GM12878 (cell line): ENCODE results near the gene SLC6A12. TPM values are rescaled to one million over a fixed set of nuclear protein-coding genes. Genes with fewer than 3 reads are reported as not detected.

Experiments used
- ATAC-seq: fragments of 200-7000 bp; cut with Tn5 transposase; 3 replicates; pipeline ENCODE4 v1.9.1; 2020; ENCODE audit warnings: mild to moderate bottlenecking, moderate library complexity
- BruUV-seq: library from RNA; stranded (reverse); fragments of 400-500 nt; replicated peaks from 2 replicates; lab custom pipeline; 2021; lab: Mats Ljungman, UMichigan
- CTCF ChIA-PET: fragments of 300-600 bp; sonication (Branson Sonifier 250); formaldehyde crosslinking; extraction: SDS; loops from one replicate; lab custom pipeline; 2021; ENCODE audit warnings: inconsistent platforms; lab: Yijun Ruan, JAX
- POLR2A ChIA-PET: fragments of 350-600 bp; formaldehyde crosslinking; extraction: SDS; loops from one replicate; lab custom pipeline; 2021; ENCODE audit warnings: inconsistent platforms; lab: Charles Lee
- RAD21 ChIA-PET: fragments of 300-600 bp; sonication (Branson Sonifier 250); formaldehyde crosslinking; loops from one replicate; lab custom pipeline; 2023; ENCODE audit warnings: antibody characterized with exemption; ENCODE audit not compliant: unreplicated experiment; lab: Charles Lee
- SMC1A ChIA-PET: fragments of 300-600 bp; sonication (Branson Sonifier 250); formaldehyde crosslinking; loops from one replicate; lab custom pipeline; 2023; ENCODE audit not compliant: unreplicated experiment, uncharacterized antibody; lab: Charles Lee
- DNase-seq: peaks from one replicate; pipeline ENCODE4 v3.0.0-alpha.2; 2011; ENCODE audit warnings: low read depth, low spot score
- FAIRE-seq: peaks from 3 replicates; lab custom pipeline; 2011; peaks lifted over from hg19 to GRCh38; lab: Jason Lieb, UNC
- H2AFZ ChIP-seq: 2 replicates; pipeline ENCODE4 v1.6.0; 2011; ENCODE audit warnings: low read depth, low read length, control low read depth; ENCODE audit not compliant: control insufficient read depth
- H3K27ac ChIP-seq: 2 replicates; pipeline ENCODE4 v1.5.1; 2011; ENCODE audit warnings: control low read depth; ENCODE audit not compliant: control insufficient read depth, insufficient read depth
- H3K27me3 ChIP-seq, 2 experiments: replicated peaks in 1 of 2; 2 replicates each; pipeline versions ENCODE4 v1.6.0 to v1.6.1; 2011; ENCODE audit warnings: low read length in 1 of 2; ENCODE audit not compliant: control insufficient read depth in 2 of 2, insufficient read depth in 2 of 2
- H3K36me3 ChIP-seq, 2 experiments: 2 replicates each; pipeline ENCODE4 v1.5.1; 2011; ENCODE audit warnings: low read length in 1 of 2; ENCODE audit not compliant: control insufficient read depth in 2 of 2, insufficient read depth in 2 of 2
- H3K4me1 ChIP-seq: 2 replicates; pipeline ENCODE4 v1.6.1; 2011; ENCODE audit warnings: mild to moderate bottlenecking, low read length, moderate library complexity, mixed read lengths; ENCODE audit not compliant: control insufficient read depth, insufficient read depth
- H3K4me2 ChIP-seq: 2 replicates; pipeline ENCODE4 v1.6.0; 2011; ENCODE audit warnings: control low read depth; ENCODE audit not compliant: control insufficient read depth, insufficient read depth
- H3K4me3 ChIP-seq: fragments of 200-600 bp; sonication (generic); 2 replicates; pipeline ENCODE4 v1.5.1; 2016
- H3K79me2 ChIP-seq: 2 replicates; pipeline ENCODE4 v1.6.0; 2011; ENCODE audit warnings: low read length; ENCODE audit not compliant: control insufficient read depth, insufficient read depth
- H3K9ac ChIP-seq: 2 replicates; pipeline ENCODE4 v1.8.0; 2011; ENCODE audit warnings: low read length, control low read depth, mixed read lengths; ENCODE audit not compliant: control insufficient read depth, insufficient read depth
- H3K9me3 ChIP-seq: replicated peaks from 3 replicates; pipeline ENCODE4 v1.5.1; 2011; ENCODE audit warnings: mild to moderate bottlenecking, low read length; ENCODE audit not compliant: control insufficient read depth, insufficient read depth
- H4K20me1 ChIP-seq: 2 replicates; pipeline ENCODE4 v1.6.0; 2011; ENCODE audit not compliant: control insufficient read depth, insufficient read depth
- BMI1 ChIP-seq: fragments of 450-650 bp; IDR thresholded peaks from 2 replicates; pipeline ENCODE4 v1.6.1; 2016; ENCODE audit warnings: mild to moderate bottlenecking, moderate library complexity, borderline replicate concordance
- CHD2 ChIP-seq: IDR thresholded peaks from 2 replicates; pipeline ENCODE4 v1.6.1; 2011; ENCODE audit warnings: low read depth, low read length, improper control_type of control experiment, borderline replicate concordance
- GABPA ChIP-seq: IDR thresholded peaks from 2 replicates; pipeline ENCODE4 v1.6.1; 2014; ENCODE audit warnings: antibody characterized with exemption, low read depth, mild to moderate bottlenecking, inconsistent platforms
- IKZF1 ChIP-seq: fragments of 450-650 bp; conservative IDR thresholded peaks from 2 replicates; pipeline ENCODE4 v1.6.1; 2017; ENCODE audit warnings: antibody characterized with exemption, mild to moderate bottlenecking
- MTA2 ChIP-seq: fragments of 450-650 bp; IDR thresholded peaks from 2 replicates; pipeline ENCODE4 v1.6.1; 2016; ENCODE audit warnings: low read depth, mild to moderate bottlenecking, moderate library complexity
- SMAD1 ChIP-seq: fragments of 450-650 bp; IDR thresholded peaks from 2 replicates; pipeline ENCODE4 v1.6.1; 2018; ENCODE audit warnings: mild to moderate bottlenecking, low read depth; ENCODE audit not compliant: partially characterized antibody
- SMAD5 ChIP-seq: IDR thresholded peaks from 2 replicates; pipeline ENCODE4 v1.6.1; 2016; ENCODE audit warnings: antibody characterized with exemption, low read depth
- SREBF2 ChIP-seq: IDR thresholded peaks from 2 replicates; pipeline ENCODE4 v1.6.1; 2012; ENCODE audit warnings: mild to moderate bottlenecking, low read length
- TARDBP ChIP-seq: IDR thresholded peaks from 2 replicates; pipeline ENCODE4 v1.6.1; 2016; ENCODE audit warnings: borderline replicate concordance
- YY1 ChIP-seq: IDR thresholded peaks from 2 replicates; pipeline ENCODE4 v1.6.1; 2011; ENCODE audit warnings: low read depth, mild to moderate bottlenecking, low read length
- WGBS: methylation state at CpG from one replicate; pipeline ENCODE4 v1.1.6; 2016; ENCODE audit warnings: low lambda C conversion rate; ENCODE audit not compliant: insufficient replicate concordance, insufficient coverage; ENCODE audit errors: missing lambda C conversion rate; 5-methylcytosine and 5-hydroxymethylcytosine counted together
- in situ Hi-C: fragments of 300-500 bp; cut with MboI; formaldehyde crosslinking; loops from 9 replicates; pipeline ENCODE4 v1.14.3; 2018; ENCODE audit warnings: mixed read lengths
- intact Hi-C: fragments of 100-400 bp; cut with micrococcal nuclease; formaldehyde crosslinking; loops from one replicate; pipeline ENCODE4 v1.14.2; 2022; ENCODE audit not compliant: unreplicated experiment
- polyA plus RNA-seq, 11 experiments: library from polyadenylated mRNA; depleted of rRNA in 4 of 11; unstranded in 6 of 11; stranded (reverse) in 5 of 11; fragments of >200 nt; fragmentation: Nextera tagmentation in 4 of 11; fragmentation: Illumina TruSeq in 1 of 11; extraction: Ambion mirVana in 4 of 11; extraction: Trizol in 1 of 11; gene quantifications; 1 replicate in 1 of 11; 2 replicates in 10 of 11; pipeline versions ENCODE4 v1.2.1 to v1.2.3, GENCODE V29; 2011 to 2016; ENCODE audit warnings: inconsistent platforms in 2 of 11, missing spikeins in 2 of 11, low read depth in 1 of 11
- total RNA-seq, 4 experiments: library from RNA; depleted of rRNA in 3 of 4; stranded (reverse); fragments of >200 nt in 3 of 4; fragmentation: Illumina TruSeq in 1 of 4; extraction: Trizol in 1 of 4; gene quantifications; 2 replicates each; pipeline versions ENCODE4 v1.2.1 to v1.2.3, GENCODE V29; 2013 to 2021
- TF ChIP-seq, protein P1 (sequence below): fragments of 450-650 bp; IDR thresholded peaks from 2 replicates; pipeline ENCODE4 v1.6.1; 2017; ENCODE audit warnings: antibody characterized with exemption, mild to moderate bottlenecking, moderate library complexity
- TF ChIP-seq, protein P2 (sequence below): fragments of 450-650 bp; IDR thresholded peaks from 2 replicates; pipeline ENCODE4 v1.6.1; 2014; ENCODE audit warnings: mild to moderate bottlenecking
- TF ChIP-seq, protein P3 (sequence below): IDR thresholded peaks from 2 replicates; pipeline ENCODE4 v1.6.1; 2011; ENCODE audit warnings: borderline replicate concordance, low read depth, mild to moderate bottlenecking, moderate library complexity, low read length; ENCODE audit not compliant: insufficient read depth, poor library complexity, severe bottlenecking
- TF ChIP-seq, protein P4 (sequence below): fragments of 450-650 bp; IDR thresholded peaks from 2 replicates; pipeline ENCODE4 v1.6.1; 2017; ENCODE audit warnings: mild to moderate bottlenecking, moderate library complexity
- TF ChIP-seq, protein P5 (sequence below): fragments of 450-650 bp; IDR thresholded peaks from 2 replicates; pipeline ENCODE4 v1.6.1; 2017; ENCODE audit warnings: borderline replicate concordance

The SLC6A12 gene
- total and polyA plus RNA-seq, 10 of the 15 experiments (the other 5 are each of a cell fraction or from before 2014, with no cell fraction given): 0.06 to 0.11 (median 0.07) TPM; not detected in 7

DNA sequence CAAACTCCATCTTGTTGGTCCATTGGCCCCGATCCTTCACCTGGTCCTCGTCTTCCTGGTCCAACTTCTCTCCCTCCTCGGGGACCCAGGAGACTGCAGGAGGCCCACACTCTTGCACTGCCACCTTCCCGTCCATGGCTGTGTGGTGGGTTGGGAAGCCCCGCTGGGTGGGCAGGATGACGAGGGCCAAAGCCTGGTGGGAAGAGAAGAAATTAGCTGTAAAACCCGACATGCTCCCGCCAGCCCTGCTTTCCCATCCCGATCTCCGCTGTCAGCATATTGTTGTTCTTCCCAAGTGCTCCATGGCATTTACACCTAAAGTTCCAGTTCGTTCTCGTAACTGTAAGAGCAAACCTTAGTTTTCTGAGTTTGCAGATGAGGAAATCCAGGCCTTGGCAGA is 4.1 kb downstream of the SLC6A12 start:
- in situ Hi-C loops: no loop called here
- WGBS: 56% methylated on average over 12 of the region's 12 CpGs
- Histone ChIP-seq H3K27me3 (peaks cover 0 to 2% of the 10 kb centered on the region in 2 experiments; a peak in 2 of 4 replicates), H3K4me2 (no peak overlapping the region), H3K79me2 (no peaks in the 10 kb centered on the region), H3K9ac (no peak overlapping the region), H3K27ac (no peak overlapping the region), H3K9me3 (no peaks in the 10 kb centered on the region), H3K36me3 (no peaks in the 10 kb centered on the region), H4K20me1 (no peaks in the 10 kb centered on the region), H2AFZ (no peak overlapping the region), H3K4me3 (no peak overlapping the region), H3K4me1 (peaks cover 10% of the 10 kb centered on the region)
- ATAC-seq (no peak), DNase-seq (no peak), FAIRE-seq (no peak)
- SMC1A ChIA-PET: no interaction called here
- BruUV-seq: no TSS peak
- RAD21 ChIA-PET: no interaction called here
- POLR2A ChIA-PET: no interaction called here
- intact Hi-C loops: no loop called here
- CTCF ChIA-PET: no interaction called here
- TF ChIP-seq YY1 (no peak), SMAD5 (no peak), TARDBP (no peak), IKZF1 (no peak), SMAD1 (no peak), GABPA (no peak), SREBF2 (no peak), CHD2 (no peak), MTA2 (no peak), BMI1 (no peak)
- TF ChIP-seq, protein P1, sequence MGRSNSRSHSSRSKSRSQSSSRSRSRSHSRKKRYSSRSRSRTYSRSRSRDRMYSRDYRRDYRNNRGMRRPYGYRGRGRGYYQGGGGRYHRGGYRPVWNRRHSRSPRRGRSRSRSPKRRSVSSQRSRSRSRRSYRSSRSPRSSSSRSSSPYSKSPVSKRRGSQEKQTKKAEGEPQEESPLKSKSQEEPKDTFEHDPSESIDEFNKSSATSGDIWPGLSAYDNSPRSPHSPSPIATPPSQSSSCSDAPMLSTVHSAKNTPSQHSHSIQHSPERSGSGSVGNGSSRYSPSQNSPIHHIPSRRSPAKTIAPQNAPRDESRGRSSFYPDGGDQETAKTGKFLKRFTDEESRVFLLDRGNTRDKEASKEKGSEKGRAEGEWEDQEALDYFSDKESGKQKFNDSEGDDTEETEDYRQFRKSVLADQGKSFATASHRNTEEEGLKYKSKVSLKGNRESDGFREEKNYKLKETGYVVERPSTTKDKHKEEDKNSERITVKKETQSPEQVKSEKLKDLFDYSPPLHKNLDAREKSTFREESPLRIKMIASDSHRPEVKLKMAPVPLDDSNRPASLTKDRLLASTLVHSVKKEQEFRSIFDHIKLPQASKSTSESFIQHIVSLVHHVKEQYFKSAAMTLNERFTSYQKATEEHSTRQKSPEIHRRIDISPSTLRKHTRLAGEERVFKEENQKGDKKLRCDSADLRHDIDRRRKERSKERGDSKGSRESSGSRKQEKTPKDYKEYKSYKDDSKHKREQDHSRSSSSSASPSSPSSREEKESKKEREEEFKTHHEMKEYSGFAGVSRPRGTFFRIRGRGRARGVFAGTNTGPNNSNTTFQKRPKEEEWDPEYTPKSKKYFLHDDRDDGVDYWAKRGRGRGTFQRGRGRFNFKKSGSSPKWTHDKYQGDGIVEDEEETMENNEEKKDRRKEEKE: no peak
- TF ChIP-seq, protein P2, sequence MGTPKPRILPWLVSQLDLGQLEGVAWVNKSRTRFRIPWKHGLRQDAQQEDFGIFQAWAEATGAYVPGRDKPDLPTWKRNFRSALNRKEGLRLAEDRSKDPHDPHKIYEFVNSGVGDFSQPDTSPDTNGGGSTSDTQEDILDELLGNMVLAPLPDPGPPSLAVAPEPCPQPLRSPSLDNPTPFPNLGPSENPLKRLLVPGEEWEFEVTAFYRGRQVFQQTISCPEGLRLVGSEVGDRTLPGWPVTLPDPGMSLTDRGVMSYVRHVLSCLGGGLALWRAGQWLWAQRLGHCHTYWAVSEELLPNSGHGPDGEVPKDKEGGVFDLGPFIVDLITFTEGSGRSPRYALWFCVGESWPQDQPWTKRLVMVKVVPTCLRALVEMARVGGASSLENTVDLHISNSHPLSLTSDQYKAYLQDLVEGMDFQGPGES: no peak
- TF ChIP-seq, protein P3, sequence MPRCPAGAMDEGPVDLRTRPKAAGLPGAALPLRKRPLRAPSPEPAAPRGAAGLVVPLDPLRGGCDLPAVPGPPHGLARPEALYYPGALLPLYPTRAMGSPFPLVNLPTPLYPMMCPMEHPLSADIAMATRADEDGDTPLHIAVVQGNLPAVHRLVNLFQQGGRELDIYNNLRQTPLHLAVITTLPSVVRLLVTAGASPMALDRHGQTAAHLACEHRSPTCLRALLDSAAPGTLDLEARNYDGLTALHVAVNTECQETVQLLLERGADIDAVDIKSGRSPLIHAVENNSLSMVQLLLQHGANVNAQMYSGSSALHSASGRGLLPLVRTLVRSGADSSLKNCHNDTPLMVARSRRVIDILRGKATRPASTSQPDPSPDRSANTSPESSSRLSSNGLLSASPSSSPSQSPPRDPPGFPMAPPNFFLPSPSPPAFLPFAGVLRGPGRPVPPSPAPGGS: no peak
- TF ChIP-seq, protein P4, sequence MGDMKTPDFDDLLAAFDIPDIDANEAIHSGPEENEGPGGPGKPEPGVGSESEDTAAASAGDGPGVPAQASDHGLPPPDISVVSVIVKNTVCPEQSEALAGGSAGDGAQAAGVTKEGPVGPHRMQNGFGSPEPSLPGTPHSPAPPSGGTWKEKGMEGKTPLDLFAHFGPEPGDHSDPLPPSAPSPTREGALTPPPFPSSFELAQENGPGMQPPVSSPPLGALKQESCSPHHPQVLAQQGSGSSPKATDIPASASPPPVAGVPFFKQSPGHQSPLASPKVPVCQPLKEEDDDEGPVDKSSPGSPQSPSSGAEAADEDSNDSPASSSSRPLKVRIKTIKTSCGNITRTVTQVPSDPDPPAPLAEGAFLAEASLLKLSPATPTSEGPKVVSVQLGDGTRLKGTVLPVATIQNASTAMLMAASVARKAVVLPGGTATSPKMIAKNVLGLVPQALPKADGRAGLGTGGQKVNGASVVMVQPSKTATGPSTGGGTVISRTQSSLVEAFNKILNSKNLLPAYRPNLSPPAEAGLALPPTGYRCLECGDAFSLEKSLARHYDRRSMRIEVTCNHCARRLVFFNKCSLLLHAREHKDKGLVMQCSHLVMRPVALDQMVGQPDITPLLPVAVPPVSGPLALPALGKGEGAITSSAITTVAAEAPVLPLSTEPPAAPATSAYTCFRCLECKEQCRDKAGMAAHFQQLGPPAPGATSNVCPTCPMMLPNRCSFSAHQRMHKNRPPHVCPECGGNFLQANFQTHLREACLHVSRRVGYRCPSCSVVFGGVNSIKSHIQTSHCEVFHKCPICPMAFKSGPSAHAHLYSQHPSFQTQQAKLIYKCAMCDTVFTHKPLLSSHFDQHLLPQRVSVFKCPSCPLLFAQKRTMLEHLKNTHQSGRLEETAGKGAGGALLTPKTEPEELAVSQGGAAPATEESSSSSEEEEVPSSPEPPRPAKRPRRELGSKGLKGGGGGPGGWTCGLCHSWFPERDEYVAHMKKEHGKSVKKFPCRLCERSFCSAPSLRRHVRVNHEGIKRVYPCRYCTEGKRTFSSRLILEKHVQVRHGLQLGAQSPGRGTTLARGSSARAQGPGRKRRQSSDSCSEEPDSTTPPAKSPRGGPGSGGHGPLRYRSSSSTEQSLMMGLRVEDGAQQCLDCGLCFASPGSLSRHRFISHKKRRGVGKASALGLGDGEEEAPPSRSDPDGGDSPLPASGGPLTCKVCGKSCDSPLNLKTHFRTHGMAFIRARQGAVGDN: no peak
- TF ChIP-seq, protein P5, sequence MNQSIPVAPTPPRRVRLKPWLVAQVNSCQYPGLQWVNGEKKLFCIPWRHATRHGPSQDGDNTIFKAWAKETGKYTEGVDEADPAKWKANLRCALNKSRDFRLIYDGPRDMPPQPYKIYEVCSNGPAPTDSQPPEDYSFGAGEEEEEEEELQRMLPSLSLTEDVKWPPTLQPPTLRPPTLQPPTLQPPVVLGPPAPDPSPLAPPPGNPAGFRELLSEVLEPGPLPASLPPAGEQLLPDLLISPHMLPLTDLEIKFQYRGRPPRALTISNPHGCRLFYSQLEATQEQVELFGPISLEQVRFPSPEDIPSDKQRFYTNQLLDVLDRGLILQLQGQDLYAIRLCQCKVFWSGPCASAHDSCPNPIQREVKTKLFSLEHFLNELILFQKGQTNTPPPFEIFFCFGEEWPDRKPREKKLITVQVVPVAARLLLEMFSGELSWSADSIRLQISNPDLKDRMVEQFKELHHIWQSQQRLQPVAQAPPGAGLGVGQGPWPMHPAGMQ: no peak
